Measurements from ENCODE around the gene CALML6. TPM values are rescaled to one million over a fixed set of nuclear protein-coding genes. Genes with fewer than 3 reads are reported as not detected.

CALML6 gene
- total and polyA plus RNA-seq, 10 donors = 0.34 to 3.0 (median 0.69) TPM; not detected in 2

DNA sequence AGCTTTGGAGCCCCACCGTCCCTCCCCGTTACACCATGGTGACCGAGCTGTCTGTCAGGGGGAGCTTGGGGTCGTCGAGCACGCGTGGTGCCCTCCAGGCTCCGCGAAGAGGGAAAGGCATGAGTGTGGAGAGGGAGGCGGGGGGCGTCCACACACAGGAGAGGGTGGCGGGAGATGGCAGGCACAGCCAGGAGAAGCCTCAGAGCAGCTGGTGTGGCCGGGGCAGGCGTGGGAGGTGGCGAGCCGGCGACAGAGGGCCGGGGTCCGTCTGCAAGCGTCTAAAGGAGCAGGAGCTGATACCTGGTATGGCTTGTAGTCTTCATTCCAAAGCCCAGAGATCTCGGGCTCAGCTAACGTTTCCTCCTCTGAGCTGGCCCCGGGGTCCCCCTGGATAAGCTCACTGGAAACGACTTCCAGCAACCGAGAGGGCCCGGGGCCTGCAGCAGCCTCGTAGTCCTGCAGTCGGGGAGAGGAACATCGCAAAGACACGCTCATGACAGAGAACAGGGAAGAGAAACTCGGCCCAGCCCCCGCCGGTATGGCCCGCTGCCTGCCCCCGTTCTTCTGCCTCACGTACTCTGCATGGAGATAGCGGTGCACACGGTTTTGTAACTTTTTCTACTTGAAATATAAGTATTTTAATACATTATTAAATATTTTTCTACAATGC is 51.1 kb downstream of the CALML6 start:
- WGBS, 5 donors = 60 to 74% (median 70%) methylated on average over 36 to 38 of the region's 38 CpGs
- no peak for DNase-seq
- intact Hi-C loops (cut with DNase I; ENCODE audit: low total_unique reads) = no loop called here

More for the DNA sequence above, 51.1 kb downstream of the CALML6 start:
- no peaks in the 10 kb centered on the region for H3K4me1 ChIP-seq
- no peak overlapping the region for H3K4me3 ChIP-seq
- H3K27ac ChIP-seq = no peak overlapping the region
- TF ChIP-seq POLR2A (IDR thresholded peaks at IDR 0.05) = no peak
- TF ChIP-seq POLR2AphosphoS5 (IDR thresholded peaks at IDR 0.05) = no peak
- TF ChIP-seq, protein P1, sequence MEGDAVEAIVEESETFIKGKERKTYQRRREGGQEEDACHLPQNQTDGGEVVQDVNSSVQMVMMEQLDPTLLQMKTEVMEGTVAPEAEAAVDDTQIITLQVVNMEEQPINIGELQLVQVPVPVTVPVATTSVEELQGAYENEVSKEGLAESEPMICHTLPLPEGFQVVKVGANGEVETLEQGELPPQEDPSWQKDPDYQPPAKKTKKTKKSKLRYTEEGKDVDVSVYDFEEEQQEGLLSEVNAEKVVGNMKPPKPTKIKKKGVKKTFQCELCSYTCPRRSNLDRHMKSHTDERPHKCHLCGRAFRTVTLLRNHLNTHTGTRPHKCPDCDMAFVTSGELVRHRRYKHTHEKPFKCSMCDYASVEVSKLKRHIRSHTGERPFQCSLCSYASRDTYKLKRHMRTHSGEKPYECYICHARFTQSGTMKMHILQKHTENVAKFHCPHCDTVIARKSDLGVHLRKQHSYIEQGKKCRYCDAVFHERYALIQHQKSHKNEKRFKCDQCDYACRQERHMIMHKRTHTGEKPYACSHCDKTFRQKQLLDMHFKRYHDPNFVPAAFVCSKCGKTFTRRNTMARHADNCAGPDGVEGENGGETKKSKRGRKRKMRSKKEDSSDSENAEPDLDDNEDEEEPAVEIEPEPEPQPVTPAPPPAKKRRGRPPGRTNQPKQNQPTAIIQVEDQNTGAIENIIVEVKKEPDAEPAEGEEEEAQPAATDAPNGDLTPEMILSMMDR (IDR thresholded peaks at IDR 0.05 in 8 of 11, conservative IDR thresholded peaks at IDR 0.05 in 3 of 11) = no peak
- no peaks in the 10 kb centered on the region for H3K36me3 ChIP-seq
- peaks cover 0 to 60% (median 9%) of the 10 kb centered on the region in 7 donors for H3K27me3 ChIP-seq (replicated peaks in 1 of 7)
- H3K9me3 ChIP-seq = no peaks in the 10 kb centered on the region

Other genes starting within 250 kb of the CALML6 start
- gene SLC35E2B, start 222.5 kb upstream of the CALML6 start, total RNA-seq = 100 to 1,000 TPM in 1 of 7 donors, 10 to 100 TPM in 6; 48.3 to 105 (median 63.1) TPM
- gene SLC35E2B, start 222.5 kb upstream of the CALML6 start, polyA plus RNA-seq = 10 to 100 TPM; 18.3 to 26.7 (median 21.9) TPM
- gene CDK11A, start 190.9 kb upstream of the CALML6 start, total RNA-seq = 100 to 1,000 TPM in 1 of 7 donors, 10 to 100 TPM in 6; 54.2 to 101 (median 77.1) TPM
- gene CDK11A, start 190.9 kb upstream of the CALML6 start, polyA plus RNA-seq = 100 to 1,000 TPM in 1 of 3 donors, 10 to 100 TPM in 2; 29.3 to 123 (median 70.1) TPM
- gene NADK, start 136.8 kb upstream of the CALML6 start, total RNA-seq = 100 to 1,000 TPM; 155 to 271 (median 207) TPM
- 100 to 1,000 TPM in 1 of 3 donors, 10 to 100 TPM in 2; 62.6 to 155 (median 83.8) TPM for gene NADK, start 136.8 kb upstream of the CALML6 start, polyA plus RNA-seq
- 100 to 1,000 TPM; 186 to 304 (median 273) TPM for gene GNB1, start 24.2 kb upstream of the CALML6 start, total RNA-seq
- 100 to 1,000 TPM in 1 of 3 donors, 10 to 100 TPM in 2; 76.0 to 132 (median 95.5) TPM for gene GNB1, start 24.2 kb upstream of the CALML6 start, polyA plus RNA-seq
- 1 to 10 TPM in 6 of 7 donors, not detected in 1; 1.1 to 4.7 (median 1.8) TPM for gene TMEM52, start 4.0 kb downstream of the CALML6 start, total RNA-seq
- gene TMEM52, start 4.0 kb downstream of the CALML6 start, polyA plus RNA-seq = 1 to 10 TPM in 1 of 3 donors, under 1 TPM in 2; 0.35 to 1.9 (median 0.64) TPM
- gene CFAP74, start 88.5 kb downstream of the CALML6 start, total RNA-seq = under 1 TPM in 3 of 7 donors, not detected in 4; 0.10 to 0.32 (median 0.27) TPM
- gene CFAP74, start 88.5 kb downstream of the CALML6 start, polyA plus RNA-seq = under 1 TPM; 0.03 to 0.18 (median 0.09) TPM
- 1 to 10 TPM in 2 of 7 donors, under 1 TPM in 3, not detected in 2; 0.40 to 1.2 (median 0.94) TPM for gene GABRD, start 104.1 kb downstream of the CALML6 start, total RNA-seq
- 1 to 10 TPM in 1 of 3 donors, under 1 TPM in 1, not detected in 1; 0.35 to 1.1 TPM for gene GABRD, start 104.1 kb downstream of the CALML6 start, polyA plus RNA-seq
- 10 to 100 TPM; 19.5 to 61.8 (median 38.7) TPM for gene PRKCZ, start 135.2 kb downstream of the CALML6 start, total RNA-seq
- gene PRKCZ, start 135.2 kb downstream of the CALML6 start, polyA plus RNA-seq = 10 to 100 TPM; 17.6 to 35.8 (median 32.3) TPM

Measured in spleen (tissue), 11 donors.